ENCODE measurements around the gene C19orf81.

Gene C19orf81

DNA sequence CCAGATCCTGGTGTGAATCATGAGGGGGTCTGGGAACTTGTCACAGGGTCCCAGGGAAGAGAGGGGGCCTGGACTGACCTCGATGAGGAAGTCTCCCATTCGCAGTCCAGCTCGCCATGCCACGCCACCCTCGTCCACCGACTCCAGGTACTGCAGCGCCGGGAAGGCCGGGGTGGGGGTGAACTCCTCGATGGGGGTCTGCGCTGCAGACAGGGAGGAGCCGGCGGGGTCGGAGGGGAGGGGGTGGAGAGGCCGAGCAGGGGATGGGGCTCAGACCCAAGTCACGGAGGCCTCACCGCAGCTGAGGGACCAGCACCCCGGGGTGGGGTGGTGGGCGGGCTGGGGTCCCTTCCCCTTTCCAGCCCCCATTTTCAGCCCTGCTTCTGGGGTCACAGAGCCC lies 39.5 kb downstream of the C19orf81 start (continued):
- TF ChIP-seq, protein P1, sequence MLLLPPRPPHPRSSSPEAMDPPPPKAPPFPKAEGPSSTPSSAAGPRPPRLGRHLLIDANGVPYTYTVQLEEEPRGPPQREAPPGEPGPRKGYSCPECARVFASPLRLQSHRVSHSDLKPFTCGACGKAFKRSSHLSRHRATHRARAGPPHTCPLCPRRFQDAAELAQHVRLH (tag by site-specific recombination; IDR thresholded peaks at IDR 0.05) = no peak
- TF ChIP-seq ZNF473 (tag by site-specific recombination; IDR thresholded peaks at IDR 0.05) (no peak), SCRT1 (tag by site-specific recombination; IDR thresholded peaks at IDR 0.05; ENCODE audit: borderline replicate concordance) (no peak), ZNF354C (tag by site-specific recombination; IDR thresholded peaks at IDR 0.05; ENCODE audit: borderline replicate concordance, low read depth) (no peak), ZNF350 (tag by site-specific recombination; IDR thresholded peaks at IDR 0.05) (no peak), ZNF416 (tag by site-specific recombination; IDR thresholded peaks at IDR 0.05) (no peak), ZNF157 (tag by site-specific recombination; IDR thresholded peaks at IDR 0.05) (no peak)

DNA sequence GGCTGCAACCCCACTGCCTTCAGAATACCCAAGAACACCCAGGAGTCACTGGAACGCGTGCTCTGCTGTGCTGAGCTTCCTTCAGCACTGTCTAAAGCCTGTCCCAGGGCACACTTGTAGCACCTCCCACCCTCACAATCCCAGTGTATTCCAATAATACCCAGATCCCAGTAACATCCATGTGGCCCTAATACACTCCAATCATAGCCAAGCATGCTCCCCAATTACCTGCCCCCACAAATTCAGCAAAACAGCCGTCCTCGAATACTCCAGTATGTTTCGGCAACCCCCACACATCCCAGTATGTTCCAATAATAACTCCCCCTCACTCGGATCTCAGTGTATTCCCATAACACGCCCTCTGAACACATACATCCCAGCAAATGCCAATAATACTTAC lies 41.2 kb downstream of the C19orf81 start:
- no peaks in the 10 kb centered on the region for H3K4me1 ChIP-seq (ENCODE audit: control insufficient read depth, insufficient read depth, low read length)
- H3K9me3 ChIP-seq (ENCODE audit: control insufficient read depth, insufficient read depth, low read depth, low read length) = no peaks in the 10 kb centered on the region
- H3K27ac ChIP-seq (ENCODE audit: extremely low read depth, low read depth, low read length) = no peak overlapping the region
- TF ChIP-seq ZNF221 (tag by site-specific recombination; IDR thresholded peaks at IDR 0.05; ENCODE audit: borderline replicate concordance) (no peak), SCRT2 (tag by site-specific recombination; IDR thresholded peaks at IDR 0.05) (peak; percentile 32)
- ChIA-PET POLR2A (interaction anchor here (0.6 kb wide), 1 partner anchor 32 kb away, joined by 3 read pairs; no protein-coding TSS in a partner anchor), CTCF (interaction anchor here (0.6 to 1.4 kb wide), 4 partner anchors 15 to 134 kb away, joined by 3 to 5 read pairs (median 3); no protein-coding TSS in a partner anchor)
- no peak overlapping the region for H3K4me3 ChIP-seq (ENCODE audit: low read depth, low read length)
- H3K36me3 ChIP-seq (ENCODE audit: control insufficient read depth in 2 of 2, insufficient read depth in 1 of 2, low read length in 2 of 2) = no peaks in the 10 kb centered on the region

DNA sequence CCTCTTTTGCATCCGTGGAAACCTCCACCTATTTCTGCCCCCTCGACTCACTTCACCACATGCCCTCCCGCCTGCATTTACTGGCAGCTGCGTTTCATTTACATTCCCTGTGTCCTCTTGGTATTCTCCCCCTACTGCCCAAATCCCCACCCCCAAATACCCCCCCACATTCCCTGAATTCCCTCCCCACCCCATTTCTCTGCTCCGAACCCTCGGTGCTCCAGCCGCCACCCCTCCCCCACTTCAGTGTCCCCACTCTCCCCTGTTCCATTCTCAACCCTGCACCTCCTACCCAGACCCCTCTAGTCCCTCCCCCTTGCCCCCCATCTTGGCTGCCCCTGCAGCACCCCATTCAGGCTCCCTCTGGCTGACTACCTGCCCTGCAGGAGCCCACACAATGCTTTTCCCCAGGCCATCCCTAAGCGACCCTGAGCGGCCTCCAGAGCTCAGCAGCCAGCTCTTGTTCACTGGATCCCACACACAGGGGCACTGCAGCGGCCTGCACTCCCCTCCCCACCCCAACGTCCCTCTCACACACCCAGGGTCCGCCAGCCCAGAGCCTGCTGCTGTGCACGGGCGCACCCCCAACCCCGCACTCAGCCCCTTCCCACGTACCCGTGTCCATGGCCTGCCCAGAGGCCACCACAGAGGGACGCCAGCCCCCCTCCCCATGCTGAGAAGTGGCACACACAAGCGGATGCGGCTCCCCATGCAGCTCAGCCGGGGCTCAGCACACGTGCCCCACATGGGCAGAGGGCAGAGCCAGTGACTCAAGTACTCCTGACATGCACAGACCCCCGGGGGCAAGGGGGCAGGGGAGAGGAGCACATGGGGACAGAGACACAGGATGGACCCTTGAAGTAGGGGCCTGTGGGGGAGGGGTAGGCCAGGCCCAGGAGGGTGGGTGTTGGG lies 44.1 kb downstream of the C19orf81 start:
- H3K27ac ChIP-seq (ENCODE audit: extremely low read depth, low read depth, low read length) = no peak overlapping the region
- CTCF ChIA-PET = interaction anchor here (0.5 kb wide), 1 partner anchor 9 kb away, joined by 3 read pairs; no protein-coding TSS in a partner anchor
- H3K4me1 ChIP-seq (ENCODE audit: control insufficient read depth, insufficient read depth, low read length) = no peaks in the 10 kb centered on the region
- no peak overlapping the region for H3K4me3 ChIP-seq (ENCODE audit: low read depth, low read length)
- no peaks in the 10 kb centered on the region for H3K36me3 ChIP-seq (ENCODE audit: control insufficient read depth in 2 of 2, insufficient read depth in 1 of 2, low read length in 2 of 2)
- H3K9me3 ChIP-seq (ENCODE audit: control insufficient read depth, insufficient read depth, low read depth, low read length) = no peaks in the 10 kb centered on the region
- POLR2A ChIA-PET = no interaction called here
- TF ChIP-seq ZNF549 (tag by site-specific recombination; IDR thresholded peaks at IDR 0.05) = no peak
- no peak for TF ChIP-seq ZNF302 (tag by site-specific recombination; IDR thresholded peaks at IDR 0.05; ENCODE audit: low read depth)
- TF ChIP-seq ZIC2 (tag by site-specific recombination; IDR thresholded peaks at IDR 0.05) = peak; percentile 91
- no peak for TF ChIP-seq ZNF311 (tag by site-specific recombination; IDR thresholded peaks at IDR 0.05; ENCODE audit: borderline replicate concordance)
- TF ChIP-seq KLF10 (tag by site-specific recombination; IDR thresholded peaks at IDR 0.05) = no peak
- no peak for TF ChIP-seq ZNF121 (tag by site-specific recombination; IDR thresholded peaks at IDR 0.05)
- 0 out of 2 replicates have a peak, but pooled peaks have one; percentile 18 for TF ChIP-seq GLIS2 (tag by site-specific recombination; IDR thresholded peaks at IDR 0.05)

DNA sequence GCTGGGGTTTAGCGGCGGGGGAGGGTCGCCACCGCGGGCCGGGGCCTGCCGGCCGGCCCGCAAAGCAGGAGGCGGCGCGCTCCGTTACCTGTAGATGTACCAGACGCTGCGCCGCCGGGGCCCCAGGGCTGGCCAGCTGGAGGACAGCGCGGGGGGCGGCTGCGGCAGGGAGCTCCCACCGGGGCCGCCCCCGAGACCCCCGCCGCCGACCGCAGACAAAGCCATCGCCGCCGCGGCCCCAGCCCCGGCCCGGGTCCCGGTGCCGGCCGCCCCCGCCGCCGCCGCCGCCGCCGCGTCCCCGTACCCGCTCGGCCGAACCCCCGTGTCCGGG lies 45.5 kb downstream of the C19orf81 start:
- H3K36me3 ChIP-seq (ENCODE audit: control insufficient read depth in 2 of 2, insufficient read depth in 1 of 2, low read length in 2 of 2) = no peaks in the 10 kb centered on the region
- POLR2A ChIA-PET = no interaction called here
- no peak overlapping the region for H3K27ac ChIP-seq (ENCODE audit: extremely low read depth, low read depth, low read length)
- TF ChIP-seq ZFP41 (tag by site-specific recombination; IDR thresholded peaks at IDR 0.05; ENCODE audit: borderline replicate concordance) = no peak
- TF ChIP-seq ZSCAN18 (tag by site-specific recombination; IDR thresholded peaks at IDR 0.05) = no peak
- H3K4me1 ChIP-seq (ENCODE audit: control insufficient read depth, insufficient read depth, low read length) = no peaks in the 10 kb centered on the region
- CTCF ChIA-PET = interaction anchor here (1.4 kb wide), 1 partner anchor 9 kb away, joined by 3 read pairs; no protein-coding TSS in a partner anchor
- H3K4me3 ChIP-seq (ENCODE audit: low read depth, low read length) = no peak overlapping the region
- H3K9me3 ChIP-seq (ENCODE audit: control insufficient read depth, insufficient read depth, low read depth, low read length) = no peaks in the 10 kb centered on the region
